GM19238 (cell line): Measurements from ENCODE around the gene TMBIM4.
"Not testable (repeated sequence)": the region's sequence is repeated elsewhere in the genome, so short reads cannot be mapped to it uniquely, and the experiment has no call there.

ENCODE experiments used
- DNase-seq: peaks from one replicate; pipeline ENCODE4 v3.0.0; 2011; ENCODE audit warnings: low spot score; ENCODE audit not compliant: insufficient read length

The TMBIM4 gene

GRCh38 chr12:66184822-66185221 lies 15.0 kb upstream of the TMBIM4 start:
- DNase-seq = not testable (repeated sequence)

GRCh38 chr12:66182956-66183355 lies 13.2 kb upstream of the TMBIM4 start:
- DNase-seq = no peak

- no peak for DNase-seq
Observed at GRCh38 chr12:66176105-66176900, 6.5 kb upstream of the TMBIM4 start.

- not testable (repeated sequence) for DNase-seq
Observed at GRCh38 chr12:66174391-66175325, 4.9 kb upstream of the TMBIM4 start.

- no peak for DNase-seq
Observed at GRCh38 chr12:66170606-66171005, 810 bp upstream of the TMBIM4 start.

- no peak for DNase-seq
Observed at GRCh38 chr12:66168410-66168809, 1.4 kb downstream of the TMBIM4 start.

GRCh38 chr12:66166561-66166960 lies 3.2 kb downstream of the TMBIM4 start:
- no peak for DNase-seq

- no peak for DNase-seq
Observed at GRCh38 chr12:66165141-66165540, 4.7 kb downstream of the TMBIM4 start.

- DNase-seq = no peak
Observed at GRCh38 chr12:66164349-66164821, 5.4 kb downstream of the TMBIM4 start.

GRCh38 chr12:66163289-66163688 lies 6.5 kb downstream of the TMBIM4 start:
- no peak for DNase-seq

- DNase-seq = no peak
Observed at GRCh38 chr12:66162701-66163100, 7.1 kb downstream of the TMBIM4 start.

- no peak for DNase-seq
Observed at GRCh38 chr12:66160704-66161103, 9.1 kb downstream of the TMBIM4 start.

- DNase-seq = no peak
Observed at GRCh38 chr12:66159123-66159522, 10.7 kb downstream of the TMBIM4 start.

GRCh38 chr12:66156654-66157053 lies 13.1 kb downstream of the TMBIM4 start:
- DNase-seq = no peak

- DNase-seq = no peak
Observed at GRCh38 chr12:66154776-66155175, 15.0 kb downstream of the TMBIM4 start.

GRCh38 chr12:66152732-66153131 lies 17.1 kb downstream of the TMBIM4 start:
- DNase-seq = no peak

GRCh38 chr12:66149702-66150398 lies 19.9 kb downstream of the TMBIM4 start:
- no peak for DNase-seq

GRCh38 chr12:66144791-66145754 lies 24.7 kb downstream of the TMBIM4 start:
- no peak for DNase-seq

- no peak for DNase-seq
Observed at GRCh38 chr12:66143868-66144267, 25.9 kb downstream of the TMBIM4 start.

- no peak for DNase-seq
Observed at GRCh38 chr12:66142826-66143225, 27.0 kb downstream of the TMBIM4 start.
